HCEC 1CT (cell line): ENCODE results near the gene RAB11FIP4.

Source experiments
- DNase-seq: peaks from one replicate; pipeline ENCODE4 v3.0.0-alpha.2; 2017

RAB11FIP4 gene

DNA sequence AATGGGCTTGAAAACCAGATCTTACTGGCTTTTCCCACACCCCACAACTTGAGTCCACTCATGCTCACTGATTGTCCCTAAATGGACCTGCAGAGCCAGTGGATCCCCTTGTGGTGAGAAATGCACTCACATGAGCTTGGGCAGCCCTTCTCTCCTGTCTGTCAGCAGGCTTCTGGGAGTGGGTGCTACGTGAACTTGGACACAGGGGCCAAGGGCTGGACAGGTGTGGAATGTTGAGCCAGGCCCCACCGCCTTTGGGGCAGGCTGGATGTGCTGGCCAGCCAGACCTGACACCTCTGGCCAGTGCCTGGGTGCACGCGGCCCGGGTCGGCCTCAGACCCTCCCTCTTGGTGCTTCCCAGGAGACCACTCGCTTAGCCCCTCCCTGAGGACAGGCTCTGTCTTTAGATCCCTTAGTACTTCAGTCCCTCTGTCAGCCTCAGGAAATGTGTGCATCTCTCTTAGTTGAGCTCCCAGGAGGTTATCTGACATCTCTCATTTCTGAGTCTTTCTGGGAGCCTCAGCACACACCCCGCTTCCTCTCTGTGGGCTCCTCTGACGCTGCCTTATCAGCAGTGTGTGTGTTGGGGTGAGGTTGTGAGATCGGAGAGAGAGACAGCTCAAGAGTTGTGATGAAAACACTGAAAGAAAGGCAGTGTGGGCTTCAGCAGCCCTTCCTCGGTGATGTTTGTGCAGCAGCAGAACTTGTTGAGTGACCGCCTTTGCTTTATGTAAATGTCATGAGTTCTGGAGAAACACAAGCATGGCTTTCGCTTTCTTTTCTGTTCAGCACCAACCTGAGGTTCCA, 117.0 kb downstream of the RAB11FIP4 start:
- no peak for DNase-seq

GRCh38 chr17:31509095-31509804, 117.8 kb downstream of the RAB11FIP4 start:
- DNase-seq, result no peak

DNA sequence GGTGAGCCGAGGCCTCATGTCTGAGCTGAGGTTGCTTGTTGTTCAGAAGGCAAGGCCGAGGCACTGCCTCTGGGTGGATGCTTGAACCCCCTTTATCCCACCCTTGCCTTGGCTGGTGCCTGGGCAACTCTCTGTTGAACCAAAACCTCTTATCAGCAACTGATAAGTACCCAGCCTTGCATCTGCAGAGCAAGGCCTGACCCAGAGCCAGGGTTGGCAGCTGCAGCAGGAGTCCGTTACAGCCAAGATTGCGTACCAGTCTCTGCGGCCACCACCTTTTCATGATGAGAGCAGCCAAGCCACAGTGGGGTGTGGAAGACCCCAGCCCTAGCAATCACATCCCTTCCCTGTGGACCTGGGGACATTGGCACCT, 118.3 kb downstream of the RAB11FIP4 start:
- DNase-seq, result no peak

DNA sequence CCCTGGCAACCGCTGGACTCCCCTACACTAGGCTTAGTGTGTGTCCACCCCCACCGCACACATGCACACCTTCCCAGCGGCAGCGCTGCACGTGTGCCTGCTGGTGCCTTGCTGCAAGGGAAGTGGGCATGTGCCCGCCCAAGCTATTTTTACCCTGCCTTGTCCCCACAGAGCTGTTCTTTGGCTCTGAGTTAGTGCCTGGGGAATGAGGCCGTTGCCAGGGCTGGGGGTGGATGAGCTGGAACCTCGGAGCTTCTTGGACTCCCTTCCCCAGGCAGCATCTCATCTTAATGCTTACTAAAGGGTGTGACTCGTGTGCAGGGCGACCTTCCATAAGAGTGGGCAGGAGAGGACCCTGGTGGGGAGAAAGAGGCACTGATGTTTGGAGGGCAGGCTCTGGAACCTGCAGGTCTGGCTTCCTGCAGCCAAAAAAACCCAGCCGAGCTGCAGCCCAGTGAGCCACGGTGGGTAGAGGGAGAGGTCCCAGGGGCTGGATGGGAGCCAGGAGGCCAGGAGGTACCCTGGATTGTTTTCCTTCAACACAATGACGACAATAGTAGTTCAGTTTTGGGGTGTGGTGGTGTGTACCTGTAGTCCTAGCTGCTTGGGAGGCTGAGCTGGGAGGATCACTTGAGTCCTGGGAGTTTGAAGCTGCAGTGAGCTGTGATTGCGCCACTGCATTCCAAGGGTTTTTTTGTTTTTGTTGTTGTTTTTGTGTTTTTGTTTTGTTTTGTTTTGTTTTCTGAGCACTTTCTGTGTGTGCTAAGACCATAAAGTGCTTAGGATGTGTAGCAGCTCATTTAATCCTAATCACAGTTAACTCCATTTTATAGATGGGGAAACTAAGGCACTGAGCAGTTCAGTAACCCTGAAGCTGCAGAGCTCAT, 119.1 kb downstream of the RAB11FIP4 start:
- no peak for DNase-seq

GRCh38 chr17:31511195-31511578, 119.7 kb downstream of the RAB11FIP4 start:
- DNase-seq, result no peak

DNA sequence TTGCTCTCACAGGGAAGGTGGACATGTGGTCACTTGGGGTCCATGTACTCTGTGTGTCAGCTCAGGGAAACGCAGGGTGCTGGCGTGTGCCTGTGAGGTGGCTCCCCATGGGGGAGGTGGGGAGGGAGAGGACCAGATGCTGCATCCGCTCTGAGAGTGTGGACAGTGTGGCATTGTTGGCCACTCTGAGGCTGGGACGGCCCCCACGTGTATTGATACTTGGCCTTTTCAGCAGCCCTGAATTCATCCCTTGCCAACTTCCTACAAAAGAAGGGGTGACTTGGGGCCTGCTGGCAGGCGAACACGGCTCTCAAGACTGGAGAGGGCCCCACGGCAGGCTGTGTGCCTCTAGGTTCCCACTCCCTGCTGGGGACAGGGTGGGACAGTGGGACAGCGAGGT, 120.1 kb downstream of the RAB11FIP4 start:
- DNase-seq, result no peak

GRCh38 chr17:31512104-31512740, 120.7 kb downstream of the RAB11FIP4 start:
- no peak for DNase-seq

DNA sequence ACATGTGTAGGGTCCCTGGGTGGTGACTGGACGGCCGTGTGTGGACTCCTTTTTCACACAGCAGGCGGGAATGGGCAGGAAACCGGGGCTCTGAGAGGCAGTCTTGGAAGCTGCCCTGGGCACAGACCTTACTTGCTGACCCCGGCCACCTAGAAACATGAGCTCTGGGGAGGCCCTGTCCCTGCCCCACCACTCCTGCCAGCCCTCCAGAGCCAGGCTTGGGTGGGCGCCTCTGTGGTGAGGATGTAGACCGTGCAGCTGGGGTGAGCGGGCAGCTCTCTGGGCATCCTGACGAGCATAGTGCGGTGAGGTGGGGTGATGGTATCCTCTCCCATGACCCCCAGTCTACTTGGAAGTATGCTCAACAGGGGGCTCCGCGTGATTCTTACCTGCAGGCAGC, 121.3 kb downstream of the RAB11FIP4 start:
- DNase-seq, result no peak

GRCh38 chr17:31513731-31514427, 122.4 kb downstream of the RAB11FIP4 start:
- DNase-seq, result no peak

DNA sequence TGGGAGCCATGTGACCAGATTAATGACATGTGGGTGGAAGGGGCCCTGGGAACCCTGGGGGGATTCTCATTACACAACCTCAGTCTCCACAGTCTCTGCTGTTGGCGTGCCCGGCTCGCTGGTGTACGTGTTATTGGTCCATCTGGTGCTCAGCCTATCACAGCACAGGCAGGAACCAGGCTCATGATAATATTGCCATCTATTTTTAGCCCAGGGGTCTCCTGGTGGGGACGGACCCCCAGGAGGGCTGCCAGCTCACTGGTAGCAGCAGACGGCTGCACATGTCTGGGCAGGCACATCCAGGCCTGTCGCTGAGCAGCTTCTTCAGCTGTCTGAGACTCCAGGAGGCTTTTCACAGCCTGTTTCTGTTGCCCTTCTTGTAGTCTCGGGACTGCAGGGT, 123.8 kb downstream of the RAB11FIP4 start:
- DNase-seq, result no peak

DNA sequence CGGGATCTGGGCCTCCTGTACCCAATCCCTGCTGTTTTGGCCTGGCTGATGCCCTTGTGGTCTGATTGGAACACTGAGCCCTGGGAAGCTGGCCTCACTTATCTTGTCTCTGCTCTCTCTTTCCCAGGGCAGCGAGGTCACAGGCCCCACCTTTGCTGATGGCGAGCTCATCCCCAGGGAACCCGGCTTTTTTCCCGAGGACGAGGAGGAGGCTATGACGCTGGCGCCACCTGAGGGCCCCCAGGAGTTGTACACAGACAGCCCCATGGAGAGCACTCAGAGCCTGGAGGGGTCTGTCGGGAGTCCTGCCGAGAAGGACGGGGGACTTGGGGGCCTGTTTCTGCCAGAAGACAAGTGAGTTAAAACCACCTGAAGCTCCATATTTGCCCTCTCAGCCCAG, 126.0 kb downstream of the RAB11FIP4 start:
- no peak for DNase-seq

GRCh38 chr17:31518478-31518877, 127.0 kb downstream of the RAB11FIP4 start:
- no peak for DNase-seq

GRCh38 chr17:31521632-31522283, 130.3 kb downstream of the RAB11FIP4 start:
- DNase-seq, result no peak

GRCh38 chr17:31522284-31522931, 130.9 kb downstream of the RAB11FIP4 start:
- DNase-seq, result no peak

DNA sequence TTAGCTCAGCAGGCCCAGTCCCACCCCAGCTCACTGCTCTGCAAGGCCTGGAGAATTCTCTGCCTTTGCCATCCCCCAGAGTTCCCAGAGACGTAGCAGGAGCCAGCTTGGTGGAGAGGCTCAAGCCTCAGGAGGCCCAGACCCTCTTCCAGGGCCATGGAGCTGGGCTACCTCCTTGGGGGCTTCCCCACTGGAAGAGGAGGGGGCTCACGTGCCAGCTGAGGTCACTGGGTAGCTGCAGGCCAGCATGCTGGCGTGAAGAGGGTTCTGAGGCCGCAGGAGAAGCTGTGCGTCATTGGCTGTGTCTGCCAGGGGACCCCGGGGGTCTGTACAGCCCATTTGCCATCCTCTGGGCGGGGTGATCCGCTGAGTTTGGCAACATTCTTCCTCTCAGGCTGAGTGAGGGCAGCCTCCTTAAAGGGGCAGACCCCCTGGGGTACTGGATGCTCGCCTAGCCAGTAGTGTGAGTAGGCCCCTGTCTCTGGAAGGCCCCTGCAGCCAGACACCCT, 131.6 kb downstream of the RAB11FIP4 start:
- DNase-seq, result no peak

- DNase-seq, result no peak
Observed at GRCh38 chr17:31523862-31524730, 132.6 kb downstream of the RAB11FIP4 start.

DNA sequence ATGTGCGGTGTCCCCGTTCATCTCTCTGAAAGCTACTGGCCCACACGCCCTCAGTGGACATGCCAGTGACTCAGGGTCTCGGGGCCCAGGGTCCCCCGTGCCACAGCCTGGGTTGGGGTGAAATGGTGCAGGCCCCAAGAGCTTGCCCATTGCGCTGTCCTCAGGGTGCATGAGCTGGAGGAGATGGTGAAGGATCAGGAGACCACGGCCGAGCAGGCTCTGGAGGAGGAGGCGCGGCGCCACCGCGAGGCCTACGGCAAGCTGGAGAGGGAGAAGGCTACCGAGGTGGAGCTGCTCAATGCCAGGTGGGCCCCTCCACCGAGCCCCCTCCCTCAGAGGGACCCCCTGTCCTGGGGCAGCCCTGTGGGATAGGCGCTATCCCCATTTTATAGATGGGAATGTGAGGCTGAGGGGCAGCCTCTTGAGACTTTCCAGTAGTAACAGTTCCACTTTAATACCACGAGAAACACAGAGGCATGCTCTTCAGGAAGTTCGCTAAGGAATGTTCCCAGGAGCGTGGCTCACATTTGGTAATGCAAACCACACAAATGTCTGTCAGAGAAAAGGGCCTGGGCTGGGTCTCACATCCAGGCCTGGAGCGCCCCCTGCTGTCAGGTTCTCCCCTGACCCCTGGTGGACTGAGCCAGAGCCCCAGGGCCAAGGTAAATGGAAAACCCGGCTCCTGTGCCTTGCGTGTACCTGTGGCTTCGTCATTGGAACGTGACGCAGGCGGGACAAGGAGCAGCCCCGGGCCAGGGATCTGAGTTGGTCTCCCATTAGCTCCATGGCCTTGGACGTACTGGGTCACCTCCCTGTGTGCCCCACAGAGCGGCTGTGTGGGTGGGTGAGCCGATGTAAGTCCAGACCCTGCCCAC, 133.7 kb downstream of the RAB11FIP4 start:
- DNase-seq, result peak; percentile 89

DNA sequence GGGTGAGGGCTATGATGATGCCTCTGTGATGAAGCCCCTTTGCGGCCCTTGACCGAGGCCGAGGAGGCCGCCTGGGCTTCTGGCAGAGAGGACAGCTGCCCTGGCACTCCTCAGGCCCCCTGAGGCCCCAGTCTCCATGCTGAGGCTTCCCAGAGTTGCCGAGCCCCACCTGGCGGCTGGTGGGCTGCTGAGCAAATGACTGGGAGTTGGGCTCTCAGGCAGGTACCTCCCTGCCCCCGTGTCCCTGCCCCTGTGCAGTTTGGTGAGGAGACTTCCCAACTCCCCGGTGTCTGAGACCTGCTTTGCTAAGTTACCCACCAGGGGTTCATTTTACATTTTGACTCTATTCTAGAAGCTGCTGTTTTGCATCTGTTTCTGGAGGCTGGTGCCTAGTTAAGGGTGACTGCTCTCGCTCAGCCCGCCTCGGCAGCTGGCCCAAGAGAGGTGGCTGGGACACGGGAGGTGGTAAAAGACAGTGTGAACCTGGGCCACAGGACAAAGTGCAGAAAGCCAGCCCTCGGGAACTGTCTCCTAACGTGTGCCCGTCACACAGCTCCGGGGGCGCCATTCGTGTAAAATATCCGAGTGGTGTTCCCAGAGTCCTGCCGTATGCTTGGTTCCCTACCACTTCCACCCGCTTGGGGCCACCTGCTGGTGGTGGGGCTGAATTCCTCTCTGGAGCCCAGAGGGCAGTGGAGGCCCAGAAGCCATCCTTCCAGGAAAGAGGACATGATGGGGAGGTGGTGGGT, 134.5 kb downstream of the RAB11FIP4 start:
- peak; percentile 13 for DNase-seq
